Stimulated activated CD8-positive, alpha-beta memory T cell treated with anti-CD3 and anti-CD28 coated beads, Interleukin-15, amount 100 ng/mL, for 4 hours (primary cell): ENCODE results near the gene GABRB2.

Source experiments
- DNase-seq, 2 donors: peaks; one replicate each; pipeline ENCODE4 v3.0.0-alpha.2; 2020; ENCODE audit warnings: low read depth in 2 of 2

GABRB2 gene

GRCh38 chr5:161471211-161471950 lies 75.1 kb downstream of the GABRB2 start:
- no peak for DNase-seq

- no peak for DNase-seq
Measured at GRCh38 chr5:161467703-161468102, 78.8 kb downstream of the GABRB2 start.

- no peak for DNase-seq
Measured at GRCh38 chr5:161460741-161461140, 85.8 kb downstream of the GABRB2 start.

GRCh38 chr5:161446655-161447054 lies 99.9 kb downstream of the GABRB2 start:
- DNase-seq, result no peak

- no peak for DNase-seq
Measured at GRCh38 chr5:161442471-161442870, 104.1 kb downstream of the GABRB2 start.

- no peak for DNase-seq
Measured at GRCh38 chr5:161432798-161433197, 113.7 kb downstream of the GABRB2 start.

- no peak for DNase-seq
Measured at GRCh38 chr5:161431963-161432362, 114.6 kb downstream of the GABRB2 start.

GRCh38 chr5:161421067-161421466 lies 125.5 kb downstream of the GABRB2 start:
- DNase-seq, result no peak

GRCh38 chr5:161420521-161420920 lies 126.0 kb downstream of the GABRB2 start:
- no peak for DNase-seq

GRCh38 chr5:161414896-161415295 lies 131.6 kb downstream of the GABRB2 start:
- no peak for DNase-seq

GRCh38 chr5:161414037-161414436 lies 132.5 kb downstream of the GABRB2 start:
- no peak for DNase-seq

- no peak for DNase-seq
Measured at GRCh38 chr5:161412792-161413191, 133.7 kb downstream of the GABRB2 start.

- DNase-seq, result no peak
Measured at GRCh38 chr5:161411156-161411555, 135.4 kb downstream of the GABRB2 start.

GRCh38 chr5:161410640-161411039 lies 135.9 kb downstream of the GABRB2 start:
- no peak for DNase-seq

- DNase-seq, result no peak
Measured at GRCh38 chr5:161409471-161409870, 137.1 kb downstream of the GABRB2 start.

GRCh38 chr5:161406880-161407279 lies 139.6 kb downstream of the GABRB2 start:
- DNase-seq, result no peak

GRCh38 chr5:161403996-161404395 lies 142.5 kb downstream of the GABRB2 start:
- no peak for DNase-seq

GRCh38 chr5:161403121-161403520 lies 143.4 kb downstream of the GABRB2 start:
- no peak for DNase-seq

- no peak for DNase-seq
Measured at GRCh38 chr5:161400583-161400982, 145.9 kb downstream of the GABRB2 start.

- no peak for DNase-seq
Measured at GRCh38 chr5:161399996-161400562, 146.4 kb downstream of the GABRB2 start.

GRCh38 chr5:161397448-161397847 lies 149.1 kb downstream of the GABRB2 start:
- DNase-seq, result no peak

- no peak for DNase-seq
Measured at GRCh38 chr5:161396171-161396570, 150.4 kb downstream of the GABRB2 start.

- no peak for DNase-seq
Measured at GRCh38 chr5:161391724-161392123, 154.8 kb downstream of the GABRB2 start.

- no peak for DNase-seq
Measured at GRCh38 chr5:161391016-161391415, 155.5 kb downstream of the GABRB2 start.
